Chondrocyte (in vitro differentiated cells): Measurements from ENCODE around the gene ANKRD49. TPM values are rescaled to one million over a fixed set of nuclear protein-coding genes. Genes with fewer than 3 reads are reported as not detected.
"Not testable (repeated sequence)": the region's sequence is repeated elsewhere in the genome, so short reads cannot be mapped to it uniquely, and the experiment has no call there.

Experiments
- DNase-seq: peaks from one replicate; pipeline ENCODE4 v3.0.0; 2021; ENCODE audit warnings: mixed read lengths, low spot score
- H3K27ac Mint-ChIP-seq: one replicate; pipeline ENCODE4 v1.8.0; 2021; ENCODE audit warnings: mild to moderate bottlenecking, moderate library complexity, mixed read lengths; ENCODE audit not compliant: unreplicated experiment
- H3K27me3 Mint-ChIP-seq: 2 replicates; pipeline ENCODE4 v1.8.0; 2021; ENCODE audit warnings: low read depth, mixed read lengths
- H3K36me3 Mint-ChIP-seq: 2 replicates; pipeline ENCODE4 v1.8.0; 2021; ENCODE audit warnings: low read depth, mixed read lengths
- H3K4me1 Mint-ChIP-seq: 2 replicates; pipeline ENCODE4 v1.8.0; 2021; ENCODE audit warnings: low read depth, mild to moderate bottlenecking, mixed read lengths
- H3K4me3 Mint-ChIP-seq: one replicate; pipeline ENCODE4 v1.8.0; 2021; ENCODE audit warnings: mild to moderate bottlenecking, moderate library complexity, mixed read lengths; ENCODE audit not compliant: unreplicated experiment
- H3K9me3 Mint-ChIP-seq: 2 replicates; pipeline ENCODE4 v1.8.0; 2021; ENCODE audit warnings: low read depth, mixed read lengths
- total RNA-seq: library from RNA; stranded (reverse); gene quantifications from 3 replicates; pipeline ENCODE4 v1.2.1, GENCODE V29; 2021
- TF ChIP-seq, protein P1 (sequence below): fragments of 200-600 bp; sonication (generic); IDR thresholded peaks from 2 replicates; pipeline ENCODE4 v1.5.0; 2021; ENCODE audit warnings: antibody characterized with exemption, mild to moderate bottlenecking, moderate library complexity

ANKRD49 gene
- total RNA-seq, 1 donor from 2014 or later, result 8.9 TPM

- Mint-ChIP-seq H3K4me1 (peaks cover 5% of the 10 kb centered on the region), H3K4me3 (no peak overlapping the region), H3K27ac (no peak overlapping the region), H3K27me3 (no peaks in the 10 kb centered on the region), H3K36me3 (peaks cover 25% of the 10 kb centered on the region), H3K9me3 (peaks cover 3% of the 10 kb centered on the region)
- DNase-seq, result no peak
- TF ChIP-seq, protein P1, sequence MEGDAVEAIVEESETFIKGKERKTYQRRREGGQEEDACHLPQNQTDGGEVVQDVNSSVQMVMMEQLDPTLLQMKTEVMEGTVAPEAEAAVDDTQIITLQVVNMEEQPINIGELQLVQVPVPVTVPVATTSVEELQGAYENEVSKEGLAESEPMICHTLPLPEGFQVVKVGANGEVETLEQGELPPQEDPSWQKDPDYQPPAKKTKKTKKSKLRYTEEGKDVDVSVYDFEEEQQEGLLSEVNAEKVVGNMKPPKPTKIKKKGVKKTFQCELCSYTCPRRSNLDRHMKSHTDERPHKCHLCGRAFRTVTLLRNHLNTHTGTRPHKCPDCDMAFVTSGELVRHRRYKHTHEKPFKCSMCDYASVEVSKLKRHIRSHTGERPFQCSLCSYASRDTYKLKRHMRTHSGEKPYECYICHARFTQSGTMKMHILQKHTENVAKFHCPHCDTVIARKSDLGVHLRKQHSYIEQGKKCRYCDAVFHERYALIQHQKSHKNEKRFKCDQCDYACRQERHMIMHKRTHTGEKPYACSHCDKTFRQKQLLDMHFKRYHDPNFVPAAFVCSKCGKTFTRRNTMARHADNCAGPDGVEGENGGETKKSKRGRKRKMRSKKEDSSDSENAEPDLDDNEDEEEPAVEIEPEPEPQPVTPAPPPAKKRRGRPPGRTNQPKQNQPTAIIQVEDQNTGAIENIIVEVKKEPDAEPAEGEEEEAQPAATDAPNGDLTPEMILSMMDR, result no peak
Measured at GRCh38 chr11:94486068-94486467, 7.7 kb upstream of the ANKRD49 start.

- H3K4me1 Mint-ChIP-seq, result peaks cover 25% of the 10 kb centered on the region
- H3K9me3 Mint-ChIP-seq, result no peaks in the 10 kb centered on the region
- TF ChIP-seq, protein P1, result peak; percentile 23
- H3K36me3 Mint-ChIP-seq, result peaks cover 15% of the 10 kb centered on the region
- H3K4me3 Mint-ChIP-seq, result peak overlapping the region; percentile 94
- no peaks in the 10 kb centered on the region for H3K27me3 Mint-ChIP-seq
- H3K27ac Mint-ChIP-seq, result peak overlapping the region; percentile 97
- no peak for DNase-seq
Measured at GRCh38 chr11:94494126-94494680, 419 bp downstream of the ANKRD49 start.

- H3K9me3 Mint-ChIP-seq, result no peaks in the 10 kb centered on the region
- no peak overlapping the region for H3K4me3 Mint-ChIP-seq
- peaks cover 6% of the 10 kb centered on the region for H3K4me1 Mint-ChIP-seq
- no peak for DNase-seq
- peaks cover 14% of the 10 kb centered on the region for H3K36me3 Mint-ChIP-seq
- TF ChIP-seq, protein P1, result no peak
- H3K27ac Mint-ChIP-seq, result peak overlapping the region; percentile 27
- no peaks in the 10 kb centered on the region for H3K27me3 Mint-ChIP-seq
Measured at GRCh38 chr11:94500181-94500580, 6.4 kb downstream of the ANKRD49 start.

GRCh38 chr11:94501522-94501921, 7.7 kb downstream of the ANKRD49 start:
- Mint-ChIP-seq H3K4me1 (no peaks in the 10 kb centered on the region), H3K9me3 (no peaks in the 10 kb centered on the region), H3K27me3 (no peaks in the 10 kb centered on the region), H3K4me3 (no peak overlapping the region), H3K27ac (no peak overlapping the region), H3K36me3 (peaks cover 14% of the 10 kb centered on the region)
- TF ChIP-seq, protein P1, result peak; percentile 22
- no peak for DNase-seq

GRCh38 chr11:94504689-94505293, 11.0 kb downstream of the ANKRD49 start:
- TF ChIP-seq, protein P1, result peak; percentile 94
- DNase-seq, result no peak
- no peak overlapping the region for H3K27ac Mint-ChIP-seq
- no peaks in the 10 kb centered on the region for H3K9me3 Mint-ChIP-seq
- H3K4me3 Mint-ChIP-seq, result no peak overlapping the region
- no peaks in the 10 kb centered on the region for H3K4me1 Mint-ChIP-seq
- H3K36me3 Mint-ChIP-seq, result no peaks in the 10 kb centered on the region
- H3K27me3 Mint-ChIP-seq, result peaks cover 3% of the 10 kb centered on the region

DNA sequence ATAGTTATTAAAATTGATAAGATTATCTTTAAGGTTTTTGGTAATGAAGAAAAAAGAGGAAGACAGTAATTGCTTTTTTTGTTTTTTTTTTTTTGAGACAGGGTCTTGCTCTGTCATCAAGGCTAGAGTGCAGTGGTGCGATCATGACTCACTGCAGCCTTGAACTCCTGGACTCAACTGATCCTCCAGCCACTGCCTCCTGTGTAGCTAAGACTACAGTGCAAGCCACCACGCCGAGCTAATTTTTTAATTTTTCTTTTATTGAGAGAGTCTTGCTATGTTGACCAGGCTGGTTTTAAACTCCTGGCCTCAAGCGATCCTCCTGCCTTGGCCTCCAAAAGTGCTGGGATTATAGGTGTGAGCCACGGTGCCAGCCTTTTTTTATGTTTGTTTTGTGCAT, 12.7 kb downstream of the ANKRD49 start:
- not testable (repeated sequence) for DNase-seq, H3K27ac Mint-ChIP-seq, H3K36me3 Mint-ChIP-seq, H3K4me3 Mint-ChIP-seq, H3K27me3 Mint-ChIP-seq, H3K4me1 Mint-ChIP-seq, H3K9me3 Mint-ChIP-seq
